Activated T-helper 17 cell treated with anti-CD3 and anti-CD28 coated beads, Interleukin-2, amount 50 U/mL, for 72 hours (primary cell): Measurements from ENCODE around the gene NTRK2. TPM values are rescaled to one million over a fixed set of nuclear protein-coding genes. Genes with fewer than 3 reads are reported as not detected.

Experiments used
- ATAC-seq: fragments of 150-1000 bp; cut with Tn5 transposase; replicated peaks from 2 replicates; pipeline ENCODE4 v1.10.0; 2021; ENCODE audit warnings: mild to moderate bottlenecking, moderate library complexity
- H3K27ac Mint-ChIP-seq: one replicate; pipeline ENCODE4 v1.8.0; 2022; ENCODE audit warnings: mixed read lengths
- H3K27me3 Mint-ChIP-seq: one replicate; pipeline ENCODE4 v1.8.0; 2022; ENCODE audit warnings: mixed read lengths
- H3K36me3 Mint-ChIP-seq: one replicate; pipeline ENCODE4 v1.8.0; 2022; ENCODE audit warnings: low read depth, mild to moderate bottlenecking, mixed read lengths
- H3K4me1 Mint-ChIP-seq: one replicate; pipeline ENCODE4 v1.8.0; 2022; ENCODE audit warnings: mixed read lengths
- H3K4me3 Mint-ChIP-seq: one replicate; pipeline ENCODE4 v1.8.0; 2022; ENCODE audit warnings: mild to moderate bottlenecking, mixed read lengths
- H3K9me3 Mint-ChIP-seq: one replicate; pipeline ENCODE4 v1.8.0; 2022; ENCODE audit warnings: mixed read lengths
- total RNA-seq, 2 donors: library from RNA; stranded (reverse); gene quantifications; one replicate each; pipeline ENCODE4 v1.2.3, GENCODE V29; 2022

Gene NTRK2
- total RNA-seq, 2 donors from 2014 or later: 9.6 to 9.9 TPM

DNA sequence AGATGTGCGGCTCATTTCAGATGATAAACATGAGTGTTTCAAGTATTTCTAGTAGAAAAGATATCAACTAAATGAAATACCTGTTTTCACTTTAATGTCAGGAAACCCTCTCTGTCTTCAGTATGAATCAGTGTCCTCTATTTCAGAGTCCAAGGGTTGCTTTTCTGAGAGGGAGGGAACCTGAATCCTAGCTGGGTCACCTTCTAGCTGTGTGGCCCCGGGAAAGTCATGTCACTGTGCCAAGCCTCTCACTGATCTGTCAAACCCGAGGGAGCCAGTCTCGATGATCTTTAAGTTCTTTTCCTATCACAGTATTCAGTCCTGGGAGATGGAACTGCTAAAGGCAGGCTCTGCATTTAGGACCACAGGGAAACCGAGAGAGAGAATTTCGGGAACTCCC lies 258.9 kb downstream of the NTRK2 start:
- H3K4me1 Mint-ChIP-seq: no peaks in the 10 kb centered on the region

DNA sequence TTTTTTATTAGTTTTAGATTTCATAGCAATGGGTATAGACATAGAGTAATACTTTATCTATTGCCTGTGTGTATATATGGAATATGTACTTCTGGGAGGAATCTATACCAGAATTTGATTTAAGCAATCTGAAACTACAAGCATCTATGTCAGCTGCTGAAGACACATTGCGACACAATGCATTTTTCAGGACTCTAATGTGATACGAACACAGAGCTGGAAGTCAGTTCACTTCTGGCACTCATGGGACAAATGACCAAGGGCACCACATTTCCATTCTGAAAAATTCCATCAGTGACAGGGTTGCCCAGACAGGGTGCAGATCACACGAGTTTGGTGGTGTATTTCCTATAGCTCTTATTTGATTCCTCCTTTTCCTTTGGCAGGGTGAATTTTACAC lies 259.5 kb downstream of the NTRK2 start:
- no peak overlapping the region for H3K4me3 Mint-ChIP-seq
- H3K9me3 Mint-ChIP-seq: no peaks in the 10 kb centered on the region
- no peak for ATAC-seq
- H3K27ac Mint-ChIP-seq: no peak overlapping the region
- no peaks in the 10 kb centered on the region for H3K4me1 Mint-ChIP-seq
- peaks cover 15% of the 10 kb centered on the region for H3K27me3 Mint-ChIP-seq
- no peaks in the 10 kb centered on the region for H3K36me3 Mint-ChIP-seq

More for the DNA sequence above, 258.9 kb downstream of the NTRK2 start:
- no peak overlapping the region for H3K27ac Mint-ChIP-seq
- H3K27me3 Mint-ChIP-seq: peaks cover 15% of the 10 kb centered on the region
- H3K36me3 Mint-ChIP-seq: no peaks in the 10 kb centered on the region
- ATAC-seq: no peak
- no peak overlapping the region for H3K4me3 Mint-ChIP-seq
- H3K9me3 Mint-ChIP-seq: no peaks in the 10 kb centered on the region

DNA sequence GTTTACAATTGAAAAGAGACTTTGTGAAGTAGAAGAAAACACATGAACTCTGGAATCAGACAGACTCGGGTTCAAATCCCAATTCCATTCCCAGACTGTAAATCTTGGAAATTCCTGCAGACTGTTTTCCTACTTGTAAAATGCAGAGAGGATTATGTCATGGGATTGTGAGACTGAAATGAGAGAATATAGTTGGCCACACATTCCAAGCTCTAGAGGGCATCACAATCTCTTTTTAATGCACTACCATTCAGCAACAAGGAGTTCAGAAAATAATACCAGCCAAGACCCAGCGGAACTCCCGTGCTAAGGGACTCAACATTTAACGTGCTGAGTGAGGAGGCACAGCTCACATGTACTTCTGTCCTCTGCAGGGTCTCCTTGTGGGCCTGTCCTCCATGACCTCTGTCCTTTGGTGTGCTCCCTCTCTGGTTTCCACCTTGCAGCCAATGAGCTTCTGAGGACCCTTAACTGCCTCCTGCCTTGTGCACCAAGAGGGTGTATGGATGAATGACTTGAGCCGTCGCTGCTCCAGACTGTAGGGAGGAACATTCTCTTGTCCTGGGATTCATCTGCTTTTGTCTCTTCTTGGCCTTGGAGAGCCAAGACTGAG lies 263.5 kb downstream of the NTRK2 start:
- Mint-ChIP-seq H3K36me3 (no peaks in the 10 kb centered on the region), H3K9me3 (no peaks in the 10 kb centered on the region), H3K27ac (no peak overlapping the region), H3K4me3 (no peak overlapping the region), H3K27me3 (peaks cover 7% of the 10 kb centered on the region), H3K4me1 (no peaks in the 10 kb centered on the region)
- no peak for ATAC-seq

DNA sequence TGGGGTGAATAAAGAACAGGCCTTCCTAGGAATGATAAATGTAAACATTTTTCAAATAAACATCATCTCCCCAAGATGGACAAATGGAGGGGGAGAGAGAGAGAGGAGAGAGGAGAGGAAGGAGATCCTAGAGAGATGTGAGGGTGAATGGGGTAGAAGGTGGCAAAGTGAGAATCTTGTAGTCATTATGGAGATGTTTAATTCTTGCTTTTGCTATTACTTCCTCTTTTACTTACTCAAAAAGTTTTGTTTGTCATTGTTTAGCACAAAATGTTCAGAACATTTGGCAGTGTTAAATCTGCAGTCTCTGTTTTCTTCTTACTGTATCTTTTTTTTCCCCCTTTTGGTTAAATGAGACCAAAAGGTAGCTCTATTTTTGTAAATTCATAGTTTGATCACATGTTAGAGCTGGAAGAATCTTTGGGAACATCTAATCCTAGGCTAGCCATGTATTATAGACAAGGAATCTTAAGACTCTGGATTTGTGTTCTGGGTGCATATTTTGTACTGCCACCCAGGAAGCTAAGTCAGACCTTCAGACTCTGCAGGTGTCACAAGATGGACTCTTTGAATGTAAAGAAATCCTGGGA lies 266.1 kb downstream of the NTRK2 start:
- H3K9me3 Mint-ChIP-seq: no peaks in the 10 kb centered on the region
- no peaks in the 10 kb centered on the region for H3K36me3 Mint-ChIP-seq
- ATAC-seq: no peak
- no peaks in the 10 kb centered on the region for H3K27me3 Mint-ChIP-seq
- no peak overlapping the region for H3K4me3 Mint-ChIP-seq
- H3K4me1 Mint-ChIP-seq: no peaks in the 10 kb centered on the region
- no peak overlapping the region for H3K27ac Mint-ChIP-seq

DNA sequence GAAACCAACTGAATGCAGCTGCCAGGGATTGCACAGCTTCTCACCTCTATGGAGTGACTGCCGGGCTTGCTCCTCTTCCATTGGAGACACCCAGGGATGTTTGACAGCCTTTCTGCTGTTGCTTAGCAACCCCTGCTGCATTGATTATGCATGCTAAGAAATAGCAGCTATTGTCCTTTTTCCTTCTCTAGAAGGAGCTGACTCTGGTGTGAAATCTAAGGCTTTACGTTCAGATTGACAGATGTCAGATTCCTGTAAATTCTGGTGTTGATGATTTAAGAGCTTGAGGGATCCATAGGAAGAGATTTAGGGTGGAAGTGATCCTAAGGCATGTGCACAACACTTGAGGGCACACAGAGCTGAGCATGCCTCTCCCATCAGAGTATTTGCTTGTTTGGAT lies 267.7 kb downstream of the NTRK2 start:
- no peaks in the 10 kb centered on the region for H3K9me3 Mint-ChIP-seq
- no peaks in the 10 kb centered on the region for H3K27me3 Mint-ChIP-seq
- H3K4me1 Mint-ChIP-seq: no peaks in the 10 kb centered on the region
- H3K36me3 Mint-ChIP-seq: no peaks in the 10 kb centered on the region
- H3K4me3 Mint-ChIP-seq: no peak overlapping the region
- no peak for ATAC-seq
- H3K27ac Mint-ChIP-seq: no peak overlapping the region

DNA sequence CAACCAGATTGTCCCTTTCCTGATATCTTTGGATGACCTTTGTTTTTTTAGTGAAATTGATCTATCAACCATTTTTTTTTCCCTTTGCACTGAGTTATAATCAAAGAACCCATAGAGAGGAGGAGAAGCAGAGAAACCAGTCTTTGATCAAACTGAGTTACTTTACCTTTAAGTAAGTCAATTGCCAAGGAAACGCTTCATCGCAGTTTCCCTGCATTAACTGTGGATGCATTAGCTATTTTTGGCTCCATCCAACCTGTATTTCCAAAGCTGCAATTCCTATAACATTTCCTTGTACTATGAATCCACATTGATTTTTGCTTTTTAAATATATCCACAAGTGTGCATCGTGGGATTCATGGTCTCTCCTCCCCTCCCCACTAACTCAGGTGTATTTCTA lies 268.1 kb downstream of the NTRK2 start:
- no peaks in the 10 kb centered on the region for H3K4me1 Mint-ChIP-seq
- no peak overlapping the region for H3K4me3 Mint-ChIP-seq
- ATAC-seq: no peak
- no peaks in the 10 kb centered on the region for H3K9me3 Mint-ChIP-seq
- H3K27me3 Mint-ChIP-seq: no peaks in the 10 kb centered on the region
- no peaks in the 10 kb centered on the region for H3K36me3 Mint-ChIP-seq
- no peak overlapping the region for H3K27ac Mint-ChIP-seq

DNA sequence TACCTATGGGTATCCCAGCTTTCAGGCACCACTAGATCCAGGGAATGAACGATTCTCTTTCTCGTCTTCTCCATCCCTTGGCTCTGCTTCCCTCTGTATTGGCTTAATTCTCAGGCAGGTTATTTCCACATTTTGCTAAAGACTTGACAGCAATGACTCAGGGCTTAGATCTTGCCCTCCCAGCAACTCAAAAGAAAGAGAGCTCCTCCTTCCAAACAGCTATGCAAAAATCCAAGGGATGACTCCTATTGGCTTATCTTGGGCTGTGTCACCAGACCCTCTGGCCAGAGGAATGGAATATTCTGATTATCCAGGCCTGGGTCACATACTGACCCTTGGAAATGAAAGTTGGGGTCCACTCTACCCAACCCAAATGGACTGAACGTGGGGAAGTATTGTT lies 270.2 kb downstream of the NTRK2 start:
- ATAC-seq: no peak
- Mint-ChIP-seq H3K4me3 (no peak overlapping the region), H3K4me1 (no peaks in the 10 kb centered on the region), H3K27me3 (no peaks in the 10 kb centered on the region), H3K27ac (no peak overlapping the region), H3K9me3 (no peaks in the 10 kb centered on the region), H3K36me3 (no peaks in the 10 kb centered on the region)

DNA sequence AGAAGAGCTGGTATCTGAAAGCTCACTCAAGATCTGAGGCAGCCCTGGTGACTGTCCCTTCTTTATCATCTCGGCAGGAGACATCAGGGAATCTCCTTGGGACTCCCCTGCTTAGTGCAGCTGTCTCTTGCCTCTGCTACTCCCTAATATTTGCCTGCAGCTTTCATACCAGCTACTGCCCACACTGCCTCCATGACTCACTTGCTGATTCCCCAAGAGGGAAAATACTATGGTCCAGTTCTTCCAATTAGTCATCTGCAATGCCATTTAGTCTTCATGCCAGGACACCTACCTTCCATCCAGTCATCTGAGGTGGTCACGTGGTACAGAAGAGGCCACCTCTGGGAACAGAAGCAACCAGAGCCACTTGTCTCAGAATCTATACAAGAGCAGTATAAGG lies 270.8 kb downstream of the NTRK2 start:
- H3K27ac Mint-ChIP-seq: no peak overlapping the region
- H3K9me3 Mint-ChIP-seq: no peaks in the 10 kb centered on the region
- no peaks in the 10 kb centered on the region for H3K4me1 Mint-ChIP-seq
- H3K36me3 Mint-ChIP-seq: no peaks in the 10 kb centered on the region
- H3K4me3 Mint-ChIP-seq: no peak overlapping the region
- H3K27me3 Mint-ChIP-seq: no peaks in the 10 kb centered on the region
- peak; percentile 38 for ATAC-seq

DNA sequence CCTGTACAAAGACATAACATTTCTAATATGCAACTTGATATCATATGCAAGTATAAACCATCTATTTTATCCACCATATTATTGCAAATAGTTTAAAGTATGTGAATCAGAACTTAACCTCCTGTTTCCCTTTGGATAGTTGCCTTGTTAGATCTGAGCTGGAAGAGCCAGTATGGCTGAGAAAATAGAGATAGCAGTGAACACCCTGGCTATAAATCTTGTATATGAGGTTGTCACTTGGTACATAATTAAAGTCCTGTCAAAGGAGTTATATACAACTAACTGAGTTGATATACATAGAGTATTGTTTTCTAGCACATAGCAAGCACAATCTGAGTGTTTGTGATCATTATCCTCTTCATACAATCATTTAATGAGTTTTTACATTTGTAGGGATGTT lies 272.3 kb downstream of the NTRK2 start:
- no peak overlapping the region for H3K27ac Mint-ChIP-seq
- H3K27me3 Mint-ChIP-seq: no peaks in the 10 kb centered on the region
- ATAC-seq: no peak
- no peaks in the 10 kb centered on the region for H3K9me3 Mint-ChIP-seq
- H3K4me1 Mint-ChIP-seq: no peaks in the 10 kb centered on the region
- H3K36me3 Mint-ChIP-seq: no peaks in the 10 kb centered on the region
- no peak overlapping the region for H3K4me3 Mint-ChIP-seq

DNA sequence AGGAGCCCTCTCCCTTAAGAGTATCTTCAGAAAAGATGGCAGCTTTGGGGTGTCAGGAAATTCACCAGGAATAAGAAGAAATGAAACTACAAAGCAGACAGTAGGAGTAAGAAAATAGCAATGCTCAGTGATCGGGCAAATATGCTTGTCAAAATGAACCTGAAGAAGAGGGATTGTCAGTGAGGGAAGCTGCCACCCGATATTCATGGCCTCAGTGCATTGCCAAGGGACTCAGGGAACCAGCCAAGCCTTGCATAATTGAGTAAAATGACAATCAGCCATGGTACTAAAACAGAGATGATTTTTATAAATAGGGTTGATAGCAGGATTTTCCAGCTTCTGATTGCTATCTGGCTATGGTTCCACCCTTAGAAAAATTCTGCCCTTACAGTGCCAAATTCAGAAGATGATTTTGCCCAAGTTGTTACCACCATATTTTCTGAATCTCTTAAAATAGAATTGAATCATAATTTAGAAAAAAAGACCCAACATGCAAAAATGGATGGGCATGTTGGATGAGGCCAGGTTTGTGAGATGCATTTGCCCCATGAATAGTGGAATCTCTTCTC lies 274.0 kb downstream of the NTRK2 start:
- no peak overlapping the region for H3K4me3 Mint-ChIP-seq
- no peaks in the 10 kb centered on the region for H3K36me3 Mint-ChIP-seq
- no peak for ATAC-seq
- no peaks in the 10 kb centered on the region for H3K27me3 Mint-ChIP-seq
- no peaks in the 10 kb centered on the region for H3K9me3 Mint-ChIP-seq
- no peaks in the 10 kb centered on the region for H3K4me1 Mint-ChIP-seq
- no peak overlapping the region for H3K27ac Mint-ChIP-seq

DNA sequence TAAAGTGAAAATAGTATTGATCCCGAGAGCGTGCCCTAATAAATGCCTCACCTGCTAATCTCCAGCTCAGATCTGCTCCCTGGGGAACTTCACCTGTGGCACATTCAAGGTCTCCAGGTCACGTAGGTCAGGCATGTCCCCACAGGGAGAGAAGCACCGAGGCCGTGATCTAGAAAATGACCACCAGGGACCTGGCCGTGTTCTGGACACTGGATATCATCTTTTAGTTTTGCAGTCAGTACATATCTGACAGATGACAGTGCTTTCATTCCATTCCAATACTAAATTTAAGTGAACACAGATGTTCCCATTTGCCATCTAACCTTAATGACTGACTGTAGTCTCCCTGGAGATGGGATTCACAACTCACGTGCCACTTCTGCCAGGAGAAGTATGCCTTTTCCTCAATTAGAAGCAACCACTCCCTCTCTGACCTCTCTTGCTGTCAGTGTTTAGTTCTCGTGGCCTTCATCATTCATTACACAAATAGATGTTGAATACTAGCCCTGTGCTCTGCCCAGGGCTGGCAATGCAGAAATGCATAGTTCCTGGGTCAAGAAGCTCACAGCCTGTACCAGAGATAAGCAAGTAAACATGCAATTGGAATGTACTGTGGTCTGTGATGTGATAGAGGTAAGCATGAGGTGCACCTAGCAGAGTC lies 276.5 kb downstream of the NTRK2 start:
- no peak overlapping the region for H3K27ac Mint-ChIP-seq
- no peak overlapping the region for H3K4me3 Mint-ChIP-seq
- ATAC-seq: no peak
- no peaks in the 10 kb centered on the region for H3K27me3 Mint-ChIP-seq
- H3K4me1 Mint-ChIP-seq: no peaks in the 10 kb centered on the region
- H3K36me3 Mint-ChIP-seq: no peaks in the 10 kb centered on the region
- no peaks in the 10 kb centered on the region for H3K9me3 Mint-ChIP-seq

DNA sequence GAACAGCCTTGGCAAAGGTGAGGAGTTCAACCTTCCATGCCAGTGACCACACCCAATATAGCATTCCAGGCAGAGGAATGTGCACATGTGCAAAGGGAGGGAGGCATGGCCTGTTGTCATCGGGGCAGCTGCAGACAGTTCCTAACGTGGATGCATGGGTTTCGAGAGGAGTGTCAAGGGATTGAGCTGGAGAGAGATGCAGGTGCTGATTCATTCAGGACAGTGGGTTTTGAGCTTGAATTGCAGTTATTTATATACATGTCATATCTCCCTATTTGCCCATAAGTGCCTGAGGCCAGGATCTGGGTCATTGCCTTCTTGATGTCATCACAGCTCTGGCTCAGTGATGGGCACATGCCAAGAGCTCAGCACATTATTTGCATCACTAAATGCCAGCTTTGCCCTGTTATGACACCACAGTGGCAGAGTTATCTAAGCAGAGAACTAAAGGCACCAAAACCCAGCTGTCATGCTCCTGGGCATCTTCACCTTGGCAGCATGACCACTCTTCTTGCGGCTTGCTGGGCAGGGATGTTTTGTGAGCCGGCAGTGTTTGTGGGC lies 278.0 kb downstream of the NTRK2 start:
- Mint-ChIP-seq H3K4me3 (no peak overlapping the region), H3K9me3 (no peaks in the 10 kb centered on the region), H3K36me3 (no peaks in the 10 kb centered on the region), H3K27ac (no peak overlapping the region), H3K27me3 (no peaks in the 10 kb centered on the region), H3K4me1 (no peaks in the 10 kb centered on the region)
- no peak for ATAC-seq

DNA sequence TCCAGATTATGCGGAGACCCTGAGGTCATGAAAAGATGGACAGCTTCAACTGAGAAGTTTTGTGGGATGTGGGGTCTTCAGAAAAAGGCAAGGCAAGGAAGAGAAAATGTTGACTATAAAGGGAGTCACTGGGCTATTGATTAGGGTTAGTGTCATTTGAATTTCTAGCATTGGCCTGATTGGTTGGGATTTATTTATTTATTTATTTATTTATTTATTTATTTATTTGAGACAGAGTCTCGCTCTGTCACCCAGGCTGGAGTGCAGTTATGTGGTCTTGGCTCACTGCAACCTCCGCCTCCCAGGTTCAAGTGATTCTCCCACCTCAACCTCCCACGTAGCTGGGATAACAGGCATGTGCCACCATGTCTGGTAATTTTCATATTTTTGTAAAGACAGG lies 279.7 kb downstream of the NTRK2 start:
- peaks cover 3% of the 10 kb centered on the region for H3K4me1 Mint-ChIP-seq
- ATAC-seq: no peak
- H3K27me3 Mint-ChIP-seq: peaks cover 3% of the 10 kb centered on the region
- H3K4me3 Mint-ChIP-seq: no peak overlapping the region
- H3K36me3 Mint-ChIP-seq: no peaks in the 10 kb centered on the region
- H3K9me3 Mint-ChIP-seq: no peaks in the 10 kb centered on the region
- no peak overlapping the region for H3K27ac Mint-ChIP-seq

DNA sequence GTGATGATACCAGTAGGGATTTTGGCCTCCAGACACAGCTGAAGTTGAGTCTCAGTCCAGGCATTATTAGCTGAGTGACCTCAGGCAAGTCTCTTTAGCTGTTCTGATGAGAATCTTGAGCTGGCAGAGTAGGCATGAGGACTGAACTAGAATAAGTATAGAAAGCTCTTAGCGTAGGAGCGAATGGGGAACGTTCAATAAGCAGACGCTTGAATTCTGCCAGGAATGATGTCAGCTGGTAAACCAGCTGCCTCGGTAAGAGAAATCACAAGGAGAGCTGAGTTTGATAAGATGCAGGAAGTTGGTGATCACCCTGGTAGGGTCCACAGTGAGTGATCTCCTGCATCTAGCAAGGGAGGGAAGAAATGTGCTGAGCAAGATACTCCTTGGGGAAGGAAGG lies 280.4 kb downstream of the NTRK2 start:
- H3K9me3 Mint-ChIP-seq: no peaks in the 10 kb centered on the region
- H3K27ac Mint-ChIP-seq: no peak overlapping the region
- peaks cover 5% of the 10 kb centered on the region for H3K4me1 Mint-ChIP-seq
- no peak for ATAC-seq
- H3K4me3 Mint-ChIP-seq: no peak overlapping the region
- H3K27me3 Mint-ChIP-seq: peaks cover 5% of the 10 kb centered on the region
- H3K36me3 Mint-ChIP-seq: no peaks in the 10 kb centered on the region
